Tibial nerve (tissue), 4 donors: Measurements from ENCODE around the gene NEU4. TPM values are rescaled to one million over a fixed set of nuclear protein-coding genes. Genes with fewer than 3 reads are reported as not detected.

Experiments used
- DNase-seq, 2 donors: peaks; one replicate each; pipeline ENCODE4 v3.0.0-alpha.2; 2019; ENCODE audit warnings: low spot score in 2 of 2
- H3K27ac ChIP-seq, 4 donors: fragments of 200-600 bp; sonication (generic) in 3 of 4; one replicate each; pipeline ENCODE4 v1.5.1; 2017 to 2019; ENCODE audit warnings: mild to moderate bottlenecking in 1 of 4
- H3K27me3 ChIP-seq, 2 donors: fragments of 200-600 bp; sonication (generic) in 1 of 2; one replicate each; pipeline versions ENCODE4 v1.5.1 to v1.6.0; 2017 to 2019
- H3K36me3 ChIP-seq, 3 donors: fragments of 200-600 bp; sonication (generic); one replicate each; pipeline ENCODE4 v1.5.1; 2018 to 2019
- H3K4me1 ChIP-seq, 4 donors: fragments of 200-600 bp; sonication (generic) in 3 of 4; one replicate each; pipeline ENCODE4 v1.5.1; 2017 to 2019
- H3K4me3 ChIP-seq, 4 donors: fragments of 200-600 bp; sonication (generic) in 3 of 4; one replicate each; pipeline ENCODE4 v1.5.1; 2017 to 2019; ENCODE audit warnings: mild to moderate bottlenecking in 1 of 4, moderate library complexity in 1 of 4
- H3K9me3 ChIP-seq, 4 donors: fragments of 200-600 bp; sonication (generic) in 3 of 4; one replicate each; pipeline ENCODE4 v1.5.1; 2017 to 2019
- CTCF ChIP-seq, 5 experiments: fragments of 200-600 bp in 3 of 5; fragments of 450-650 bp in 2 of 5; sonication (generic) in 3 of 5; IDR thresholded peaks; one replicate each; pipeline ENCODE4 v1.5.1; 2016 to 2019; ENCODE audit warnings: antibody characterized with exemption in 5 of 5, mild to moderate bottlenecking in 3 of 5, moderate library complexity in 2 of 5
- EP300 ChIP-seq, 2 donors: sonication (generic); formaldehyde crosslinking; IDR thresholded peaks; one replicate each; pipeline ENCODE4 v1.6.1; 2017; ENCODE audit warnings: antibody characterized with exemption in 2 of 2, mild to moderate bottlenecking in 1 of 2
- POLR2A ChIP-seq, 2 donors: fragments of 450-650 bp; IDR thresholded peaks; one replicate each; pipeline ENCODE4 v1.6.1; 2017; ENCODE audit warnings: antibody characterized with exemption in 2 of 2, mild to moderate bottlenecking in 2 of 2, moderate library complexity in 2 of 2
- WGBS, 2 donors: methylation state at CpG; one replicate each; pipeline ENCODE4 v1.1.5; 2018; 5-methylcytosine and 5-hydroxymethylcytosine counted together
- total RNA-seq, 4 donors: library from RNA; depleted of rRNA; stranded (reverse); fragments of >200 nt; gene quantifications; one replicate each; pipeline ENCODE4 v1.1.0, GENCODE V29; 2016

The NEU4 gene
- total RNA-seq, 4 donors from 2014 or later = 1.1 to 1.6 TPM; not detected in 2

DNA sequence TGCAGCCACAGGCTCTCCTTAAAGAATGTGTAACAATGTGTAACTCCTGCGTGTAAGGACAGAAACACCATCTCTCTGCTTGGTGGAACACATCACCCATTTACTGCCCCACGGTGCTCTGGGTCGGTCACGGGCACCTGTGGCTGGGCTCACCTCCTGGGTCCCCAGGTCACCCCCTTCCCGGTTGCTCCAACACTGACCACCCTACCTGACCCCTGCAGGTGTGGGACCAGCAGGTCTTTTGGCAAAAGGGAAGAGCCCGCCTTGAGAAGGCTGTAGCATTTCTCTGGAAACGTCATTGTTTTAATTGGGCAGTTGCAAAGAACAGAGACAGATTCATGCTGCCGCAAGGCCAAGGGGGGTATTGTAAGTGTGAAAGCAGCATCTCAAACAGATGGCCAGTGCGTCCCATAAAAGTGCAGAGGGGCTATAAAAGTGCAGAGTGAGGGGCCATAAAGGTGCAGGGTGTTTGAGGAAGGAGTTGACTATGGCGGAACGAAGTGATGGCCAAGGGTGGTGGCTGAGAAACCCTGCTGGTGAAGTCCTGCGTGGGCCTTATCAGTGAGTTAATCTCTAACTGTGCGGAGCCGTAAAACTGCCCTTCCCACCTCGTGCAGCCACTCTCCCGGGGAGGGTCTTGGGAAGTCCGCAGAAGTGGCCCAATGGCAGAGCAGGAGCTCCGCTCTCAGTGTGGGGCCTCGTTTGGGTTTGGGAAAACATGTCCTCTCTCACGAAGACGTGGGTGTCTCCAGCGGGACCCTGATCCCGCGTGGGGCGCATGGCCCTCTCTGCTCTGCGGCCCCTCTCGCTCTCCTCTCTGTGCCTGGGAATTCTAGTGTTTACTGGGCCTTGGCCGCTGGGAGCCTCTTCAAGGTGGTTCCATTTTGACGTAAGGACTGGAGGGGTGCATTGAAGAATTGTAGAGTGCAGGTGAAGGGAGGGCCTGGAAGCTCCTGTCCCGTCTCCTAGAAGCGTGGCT lies 13.7 kb upstream of the NEU4 start:
- H3K4me3 ChIP-seq = no peak overlapping the region
- DNase-seq = peak in 1 of 2 donors; percentile 6
- no peaks in the 10 kb centered on the region for H3K27me3 ChIP-seq
- H3K27ac ChIP-seq = no peak overlapping the region
- no peaks in the 10 kb centered on the region for H3K9me3 ChIP-seq
- TF ChIP-seq CTCF (IDR thresholded peaks at IDR 0.05) (no peak), POLR2A (IDR thresholded peaks at IDR 0.05) (no peak), EP300 (IDR thresholded peaks at IDR 0.05) (no peak)
- 60 to 70% methylated on average over 29 to 30 of the region's 31 CpGs for WGBS, 2 donors
- no peaks in the 10 kb centered on the region for H3K4me1 ChIP-seq
- no peaks in the 10 kb centered on the region for H3K36me3 ChIP-seq

GRCh38 chr2:241796209-241796608 lies 12.8 kb upstream of the NEU4 start:
- H3K36me3 ChIP-seq = no peaks in the 10 kb centered on the region
- 93 to 95% methylated on average over 13 of the region's 13 CpGs for WGBS, 2 donors
- no peaks in the 10 kb centered on the region for H3K4me1 ChIP-seq
- peak in 1 of 2 donors; percentile 4 for DNase-seq
- H3K27me3 ChIP-seq = no peaks in the 10 kb centered on the region
- H3K27ac ChIP-seq = no peak overlapping the region
- no peaks in the 10 kb centered on the region for H3K9me3 ChIP-seq
- no peak overlapping the region for H3K4me3 ChIP-seq
- no peak for TF ChIP-seq POLR2A (IDR thresholded peaks at IDR 0.05)
- TF ChIP-seq CTCF (IDR thresholded peaks at IDR 0.05) = no peak
- TF ChIP-seq EP300 (IDR thresholded peaks at IDR 0.05) = no peak

- DNase-seq = peak in 1 of 2 donors; percentile 11
- H3K9me3 ChIP-seq = no peaks in the 10 kb centered on the region
- no peaks in the 10 kb centered on the region for H3K36me3 ChIP-seq
- 81 to 89% methylated on average over 11 of the region's 13 CpGs for WGBS, 2 donors
- H3K27ac ChIP-seq = no peak overlapping the region
- no peaks in the 10 kb centered on the region for H3K4me1 ChIP-seq
- no peak overlapping the region for H3K4me3 ChIP-seq
- H3K27me3 ChIP-seq = no peaks in the 10 kb centered on the region
- TF ChIP-seq EP300 (IDR thresholded peaks at IDR 0.05) (no peak), CTCF (IDR thresholded peaks at IDR 0.05) (no peak), POLR2A (IDR thresholded peaks at IDR 0.05) (no peak)
Measured at GRCh38 chr2:241796610-241797138, 12.3 kb upstream of the NEU4 start.

GRCh38 chr2:241797441-241798080 lies 11.4 kb upstream of the NEU4 start:
- no peak overlapping the region for H3K27ac ChIP-seq
- no peak for TF ChIP-seq CTCF (IDR thresholded peaks at IDR 0.05)
- TF ChIP-seq POLR2A (IDR thresholded peaks at IDR 0.05) = no peak
- no peak for TF ChIP-seq EP300 (IDR thresholded peaks at IDR 0.05)
- no peak overlapping the region for H3K4me3 ChIP-seq
- 72 to 77% methylated on average over 18 to 19 of the region's 19 CpGs for WGBS, 2 donors
- no peaks in the 10 kb centered on the region for H3K4me1 ChIP-seq
- H3K9me3 ChIP-seq = no peaks in the 10 kb centered on the region
- peak in 1 of 2 donors; percentile 4 for DNase-seq
- no peaks in the 10 kb centered on the region for H3K36me3 ChIP-seq
- peaks cover 0 to under 1% of the 10 kb centered on the region in 2 donors for H3K27me3 ChIP-seq
